GM04503 (cell line): ENCODE results near the gene MAP4K1.
"Not testable (repeated sequence)": the region's sequence is repeated elsewhere in the genome, so short reads cannot be mapped to it uniquely, and the experiment has no call there.

Source experiments
- DNase-seq: peaks from one replicate; pipeline ENCODE4 v3.0.0-alpha.2; 2012; ENCODE audit warnings: low read depth

The MAP4K1 gene

GRCh38 chr19:38650911-38651584 lies 33.3 kb upstream of the MAP4K1 start:
- DNase-seq: peak; percentile 90

GRCh38 chr19:38650172-38650775 lies 32.5 kb upstream of the MAP4K1 start:
- DNase-seq: no peak

GRCh38 chr19:38649305-38650171 lies 31.8 kb upstream of the MAP4K1 start:
- DNase-seq: no peak

GRCh38 chr19:38648769-38649304 lies 31.1 kb upstream of the MAP4K1 start:
- DNase-seq: no peak

- DNase-seq: no peak
Measured at GRCh38 chr19:38647966-38648768, 30.4 kb upstream of the MAP4K1 start.

GRCh38 chr19:38647368-38647965 lies 29.7 kb upstream of the MAP4K1 start, which contains the start of gene ACTN4:
TSS of gene ACTN4 (plus strand) at chr19:38647649. CDS start at chr19:38647746, 97 bp downstream.
- peak; percentile 68 for DNase-seq

GRCh38 chr19:38644719-38645118 lies 27.0 kb upstream of the MAP4K1 start:
- DNase-seq: no peak

- no peak for DNase-seq
Measured at GRCh38 chr19:38642176-38642575, 24.4 kb upstream of the MAP4K1 start.

- DNase-seq: no peak
Measured at GRCh38 chr19:38640368-38640767, 22.6 kb upstream of the MAP4K1 start.

GRCh38 chr19:38639679-38640078 lies 21.9 kb upstream of the MAP4K1 start:
- DNase-seq: no peak

GRCh38 chr19:38638461-38638860 lies 20.7 kb upstream of the MAP4K1 start:
- no peak for DNase-seq

GRCh38 chr19:38635483-38636399 lies 18.0 kb upstream of the MAP4K1 start:
- no peak for DNase-seq

- DNase-seq: no peak
Measured at GRCh38 chr19:38634757-38635482, 17.2 kb upstream of the MAP4K1 start.

- no peak for DNase-seq
Measured at GRCh38 chr19:38632476-38633213, 14.9 kb upstream of the MAP4K1 start.

GRCh38 chr19:38631811-38632475 lies 14.2 kb upstream of the MAP4K1 start:
- DNase-seq: not testable (repeated sequence)

GRCh38 chr19:38631301-38631700 lies 13.5 kb upstream of the MAP4K1 start:
- not testable (repeated sequence) for DNase-seq

- no peak for DNase-seq
Measured at GRCh38 chr19:38629568-38629967, 11.8 kb upstream of the MAP4K1 start.

- DNase-seq: no peak
Measured at GRCh38 chr19:38626401-38626800, 8.6 kb upstream of the MAP4K1 start.
